PFSK-1 (cell line): ENCODE measurements around the gene WIPF3.

Experiments used
- FOXP2 ChIP-seq: optimal IDR thresholded peaks from 2 replicates; pipeline ENCODE3; 2011; ENCODE audit warnings: borderline replicate concordance, control low read depth, inconsistent platforms; ENCODE audit not compliant: insufficient read depth; ENCODE audit errors: extremely low read length, extremely low read depth
- POLR2AphosphoS5 ChIP-seq: IDR thresholded peaks from 2 replicates; pipeline ENCODE4 v1.6.1; 2012; ENCODE audit warnings: low read depth, mild to moderate bottlenecking, control low read depth, low read length, moderate library complexity
- SIN3A ChIP-seq: IDR thresholded peaks from 2 replicates; pipeline ENCODE4 v1.6.1; 2012; ENCODE audit warnings: mild to moderate bottlenecking, low read length, moderate library complexity, borderline replicate concordance; ENCODE audit not compliant: insufficient read depth
- TAF1 ChIP-seq: IDR thresholded peaks from 2 replicates; pipeline ENCODE4 v1.6.1; 2012; ENCODE audit warnings: low read length, control low read depth, borderline replicate concordance; ENCODE audit not compliant: insufficient read depth
- TF ChIP-seq, protein P1 (sequence below), 2 experiments: IDR thresholded peaks; 2 replicates each; pipeline versions ENCODE4 v1.6.1 to v1.8.0; 2011 to 2012; ENCODE audit warnings: low read depth in 2 of 2, low read length in 2 of 2, control low read depth in 1 of 2, inconsistent platforms in 1 of 2, mild to moderate bottlenecking in 1 of 2, moderate library complexity in 1 of 2; ENCODE audit not compliant: insufficient read depth in 1 of 2

DNA sequence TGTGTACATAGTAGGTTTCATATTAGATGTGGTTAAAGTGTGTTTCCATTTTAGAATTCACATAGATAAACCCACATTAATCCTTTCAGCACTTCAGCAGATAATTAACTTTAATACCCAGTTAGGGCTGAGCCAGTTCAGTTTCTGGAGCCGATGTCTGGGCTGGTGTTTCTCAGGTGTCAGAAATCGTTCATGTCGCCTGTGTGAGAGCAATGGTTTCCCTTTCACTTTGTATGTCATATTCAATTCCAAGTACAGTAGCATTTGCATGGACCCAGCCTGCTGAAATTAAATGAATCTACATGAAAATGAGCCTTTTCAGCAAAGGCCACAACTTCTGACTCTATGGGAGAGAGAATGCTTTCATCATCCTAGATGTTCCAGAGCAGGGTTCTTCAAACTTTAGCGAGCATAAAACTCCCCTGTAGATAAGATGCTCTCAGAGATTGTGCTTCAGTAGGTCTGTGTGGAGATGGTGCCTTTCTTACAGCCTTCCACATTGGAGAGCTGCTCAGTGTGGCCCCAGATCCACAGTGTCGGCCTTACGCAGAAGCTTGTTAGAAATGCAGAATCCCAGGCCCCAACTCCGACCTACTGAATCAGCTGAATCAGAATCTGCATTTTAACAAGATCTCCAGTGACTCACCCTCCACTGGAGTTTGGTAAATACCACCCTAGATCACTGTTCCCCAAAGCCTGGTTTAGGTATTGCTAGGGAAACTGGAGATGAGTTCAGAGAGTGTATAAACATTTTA lies 19.6 kb downstream of the WIPF3 start:
- TF ChIP-seq SIN3A (no peak), POLR2AphosphoS5 (no peak), TAF1 (no peak), FOXP2 (no peak)
- TF ChIP-seq, protein P1, sequence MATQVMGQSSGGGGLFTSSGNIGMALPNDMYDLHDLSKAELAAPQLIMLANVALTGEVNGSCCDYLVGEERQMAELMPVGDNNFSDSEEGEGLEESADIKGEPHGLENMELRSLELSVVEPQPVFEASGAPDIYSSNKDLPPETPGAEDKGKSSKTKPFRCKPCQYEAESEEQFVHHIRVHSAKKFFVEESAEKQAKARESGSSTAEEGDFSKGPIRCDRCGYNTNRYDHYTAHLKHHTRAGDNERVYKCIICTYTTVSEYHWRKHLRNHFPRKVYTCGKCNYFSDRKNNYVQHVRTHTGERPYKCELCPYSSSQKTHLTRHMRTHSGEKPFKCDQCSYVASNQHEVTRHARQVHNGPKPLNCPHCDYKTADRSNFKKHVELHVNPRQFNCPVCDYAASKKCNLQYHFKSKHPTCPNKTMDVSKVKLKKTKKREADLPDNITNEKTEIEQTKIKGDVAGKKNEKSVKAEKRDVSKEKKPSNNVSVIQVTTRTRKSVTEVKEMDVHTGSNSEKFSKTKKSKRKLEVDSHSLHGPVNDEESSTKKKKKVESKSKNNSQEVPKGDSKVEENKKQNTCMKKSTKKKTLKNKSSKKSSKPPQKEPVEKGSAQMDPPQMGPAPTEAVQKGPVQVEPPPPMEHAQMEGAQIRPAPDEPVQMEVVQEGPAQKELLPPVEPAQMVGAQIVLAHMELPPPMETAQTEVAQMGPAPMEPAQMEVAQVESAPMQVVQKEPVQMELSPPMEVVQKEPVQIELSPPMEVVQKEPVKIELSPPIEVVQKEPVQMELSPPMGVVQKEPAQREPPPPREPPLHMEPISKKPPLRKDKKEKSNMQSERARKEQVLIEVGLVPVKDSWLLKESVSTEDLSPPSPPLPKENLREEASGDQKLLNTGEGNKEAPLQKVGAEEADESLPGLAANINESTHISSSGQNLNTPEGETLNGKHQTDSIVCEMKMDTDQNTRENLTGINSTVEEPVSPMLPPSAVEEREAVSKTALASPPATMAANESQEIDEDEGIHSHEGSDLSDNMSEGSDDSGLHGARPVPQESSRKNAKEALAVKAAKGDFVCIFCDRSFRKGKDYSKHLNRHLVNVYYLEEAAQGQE (IDR thresholded peaks at IDR 0.05; ENCODE audit: insufficient read depth in 1 of 2, low read depth in 2 of 2, low read length in 2 of 2), result no peak
